ENCODE data around the gene PDPK1.
"Not testable (repeated sequence)": the region's sequence is repeated elsewhere in the genome, so short reads cannot be mapped to it uniquely, and the experiment has no call there.

PDPK1 gene

DNA sequence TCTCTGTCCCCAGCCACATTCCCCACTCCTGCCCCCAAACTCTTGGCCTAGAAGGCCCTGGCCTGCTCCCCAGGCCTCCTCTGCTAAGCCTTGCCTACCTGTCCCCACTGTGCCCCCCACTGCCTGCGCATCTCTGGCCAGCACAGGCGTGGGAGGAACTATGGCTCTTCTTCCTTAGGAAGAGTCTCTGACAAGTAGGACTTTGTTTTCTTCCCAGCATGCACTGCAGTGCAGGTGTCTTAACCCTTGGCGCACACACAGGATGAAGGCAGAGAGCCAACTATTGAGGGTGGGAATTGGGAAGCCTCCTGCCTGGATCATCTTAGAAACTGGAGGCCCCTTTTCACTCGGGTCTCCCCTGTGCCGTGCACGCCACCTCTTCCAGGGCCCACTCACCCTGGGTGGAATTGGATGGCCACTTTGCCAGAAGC lies 14.0 kb upstream of the PDPK1 start:
- DNase-seq (ENCODE audit: low read depth) = no peak

DNA sequence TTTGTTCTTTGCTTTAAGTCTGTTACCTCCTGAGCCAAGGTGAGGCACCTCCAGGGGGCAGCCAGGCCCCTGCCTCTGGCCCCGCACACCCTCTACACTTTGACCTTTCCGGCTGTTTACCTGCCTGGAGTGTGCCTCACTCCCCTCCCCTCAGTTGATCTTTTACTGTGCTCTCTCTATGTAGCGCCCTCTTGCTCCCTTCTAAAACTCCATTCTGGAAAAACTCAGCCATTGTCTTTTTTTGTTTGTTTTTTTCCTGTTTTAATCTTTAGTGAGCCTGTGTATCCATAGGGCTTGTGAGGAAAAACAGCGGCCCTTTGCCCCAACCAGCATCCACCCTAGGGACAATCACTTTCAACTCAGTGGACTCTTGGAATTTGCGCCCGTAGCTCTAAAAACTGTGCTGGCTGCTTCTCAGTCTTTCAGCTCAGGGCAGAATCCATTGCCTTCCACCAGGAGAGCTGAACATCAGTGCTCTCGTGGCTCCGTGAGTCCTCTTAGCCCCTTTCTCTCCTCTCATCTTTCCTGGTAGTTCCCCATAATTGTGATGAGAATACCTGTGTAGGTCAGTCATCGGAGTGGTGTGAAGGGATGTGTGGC lies 13.4 kb upstream of the PDPK1 start:
- DNase-seq (ENCODE audit: low read depth) = no peak

DNA sequence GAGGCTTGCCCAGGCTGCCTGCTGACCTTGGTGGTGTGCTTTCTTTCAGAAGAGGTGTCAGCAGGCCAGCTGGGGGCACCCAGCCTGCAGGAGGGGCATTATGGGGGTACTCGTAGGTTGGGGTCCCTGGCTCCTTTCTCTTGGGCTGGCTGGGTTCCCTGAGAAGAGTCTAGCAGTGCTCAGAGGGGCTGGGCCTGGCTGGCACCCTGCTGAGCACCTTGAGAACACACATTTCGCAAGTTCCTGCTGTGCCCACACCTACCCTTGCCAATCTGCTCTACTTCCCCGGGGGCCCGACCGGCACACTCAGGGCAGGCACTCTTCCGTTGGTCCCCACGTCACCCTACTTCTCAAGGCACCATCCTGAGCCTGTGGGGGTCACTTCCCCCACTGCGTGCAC lies 11.7 kb upstream of the PDPK1 start:
- DNase-seq (ENCODE audit: low read depth) = no peak

DNA sequence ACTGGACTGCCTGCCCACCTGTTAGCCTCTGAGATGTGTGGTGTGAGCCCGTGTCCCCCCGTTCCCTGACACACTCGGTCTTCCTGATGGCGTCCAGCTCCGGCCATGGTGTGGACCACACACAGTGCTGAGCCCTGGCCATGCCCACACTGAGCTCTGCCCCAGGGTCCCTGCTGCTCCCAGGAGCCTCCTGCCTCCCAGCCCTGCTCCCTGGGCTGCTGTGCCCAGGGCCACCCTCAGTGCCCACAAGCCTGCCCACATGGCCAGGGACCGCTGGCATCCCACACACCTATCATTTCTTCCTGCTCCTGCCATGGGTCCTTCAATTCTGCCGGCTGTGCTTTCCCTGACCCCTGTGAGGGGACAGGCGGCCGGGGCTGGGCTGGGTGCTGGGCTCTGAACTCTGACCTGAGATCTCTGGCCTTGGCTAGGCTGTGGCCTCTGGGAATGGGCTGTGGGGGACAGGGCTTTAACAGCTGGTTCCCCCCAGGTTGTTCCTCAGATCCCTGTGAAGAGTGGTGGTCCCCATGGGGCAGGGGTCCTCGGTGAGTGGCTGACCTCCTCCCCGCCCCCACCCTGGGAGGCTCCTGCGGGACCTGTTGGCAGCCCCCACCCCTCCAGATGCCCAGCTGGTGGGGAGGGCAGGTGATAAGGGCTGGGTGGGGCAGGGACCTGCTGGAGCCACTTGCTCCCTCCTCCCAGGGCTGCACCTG lies 10.6 kb upstream of the PDPK1 start:
- no peak for DNase-seq (ENCODE audit: low read depth)

DNA sequence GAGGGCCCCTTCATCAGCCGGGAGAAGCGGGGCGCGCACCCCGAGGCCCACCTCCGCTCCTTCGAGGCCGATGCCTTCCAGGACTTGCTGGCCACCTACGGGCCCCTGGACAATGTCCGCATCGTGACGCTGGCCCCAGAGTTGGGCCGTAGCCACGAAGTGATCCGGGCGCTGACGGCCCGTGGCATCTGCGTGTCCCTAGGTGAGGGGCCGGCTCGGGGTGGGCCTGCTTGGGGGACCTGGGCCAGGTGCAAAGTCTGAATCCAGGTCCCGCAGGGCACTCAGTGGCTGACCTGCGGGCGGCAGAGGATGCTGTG lies 10.1 kb upstream of the PDPK1 start:
- DNase-seq (ENCODE audit: low read depth) = no peak

DNA sequence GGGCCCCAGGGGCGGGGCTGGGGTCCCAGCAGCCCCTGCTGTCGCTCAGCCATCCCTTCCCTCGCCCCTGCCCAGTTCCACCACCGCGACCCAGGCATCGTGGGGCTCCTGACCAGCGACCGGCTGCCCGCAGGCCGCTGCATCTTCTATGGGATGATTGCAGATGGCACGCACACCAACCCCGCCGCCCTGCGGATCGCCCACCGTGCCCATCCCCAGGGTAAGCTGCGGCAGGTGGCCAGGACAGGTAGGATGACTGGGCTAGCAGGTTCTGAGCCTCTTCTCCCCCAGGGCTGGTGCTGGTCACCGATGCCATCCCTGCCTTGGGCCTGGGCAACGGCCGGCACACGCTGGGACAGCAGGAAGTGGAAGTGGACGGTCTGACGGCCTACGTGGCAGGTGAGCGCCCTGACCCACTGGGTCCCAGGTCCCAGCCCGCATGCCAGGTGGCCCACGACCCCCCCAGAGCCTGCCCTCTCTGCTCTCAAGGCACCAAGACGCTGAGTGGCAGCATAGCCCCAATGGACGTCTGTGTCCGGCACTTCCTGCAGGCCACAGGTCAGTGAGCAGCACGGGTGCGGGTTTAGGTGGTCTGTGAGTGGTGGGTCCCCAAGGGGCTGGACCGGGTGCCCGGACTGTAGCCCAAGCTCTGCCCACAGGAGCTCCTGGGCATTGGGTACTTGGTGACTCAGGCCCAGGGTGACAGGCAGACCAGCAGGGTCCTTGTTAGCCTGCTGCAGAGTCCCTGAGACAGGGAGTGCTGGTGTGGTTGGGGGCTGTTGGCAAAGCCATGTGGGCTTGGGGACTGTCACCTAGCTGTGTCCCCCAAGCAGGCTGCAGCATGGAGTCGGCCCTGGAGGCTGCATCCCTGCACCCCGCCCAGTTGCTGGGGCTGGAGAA lies 9.4 kb upstream of the PDPK1 start:
- no peak for DNase-seq (ENCODE audit: low read depth)

DNA sequence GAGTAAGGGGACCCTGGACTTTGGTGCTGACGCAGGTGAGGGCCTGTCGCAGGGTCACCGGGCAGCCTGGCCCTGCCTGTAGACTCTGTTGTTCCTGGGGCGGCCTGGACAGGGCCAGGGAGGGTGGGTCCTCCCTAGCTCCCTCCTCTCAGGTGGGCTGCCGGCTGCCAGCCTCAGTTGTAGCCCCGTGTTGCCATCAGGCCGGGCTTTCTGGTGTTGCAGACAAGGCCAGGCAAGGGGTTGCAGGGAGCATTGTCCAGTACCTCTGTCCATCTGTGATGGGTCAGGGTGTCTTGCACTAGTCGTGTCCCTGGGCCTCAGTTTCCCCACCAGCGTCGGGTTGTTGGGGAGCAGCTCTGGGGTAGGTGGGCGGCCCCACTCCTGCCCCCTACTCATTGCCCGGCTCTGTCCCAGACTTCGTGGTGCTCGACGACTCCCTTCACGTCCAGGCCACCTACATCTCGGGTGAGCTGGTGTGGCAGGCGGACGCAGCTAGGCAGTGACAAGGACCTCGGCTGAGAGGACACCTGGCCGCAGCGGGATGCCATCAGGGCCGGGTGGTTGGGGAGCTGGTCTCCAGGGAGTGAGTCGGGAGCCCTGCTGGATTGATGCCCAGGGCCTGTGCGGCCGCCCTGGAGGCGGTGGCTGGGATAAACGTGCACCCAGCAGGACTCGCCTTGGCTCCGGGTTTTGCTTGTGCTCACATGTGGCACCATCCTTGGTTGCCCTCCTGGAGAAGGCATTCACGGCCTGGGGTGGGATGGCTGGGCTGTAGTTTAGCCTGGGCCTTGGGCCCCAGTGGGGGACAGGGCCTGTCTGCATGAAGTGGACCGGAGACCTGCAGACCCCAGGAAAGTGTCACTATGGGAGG lies 8.5 kb upstream of the PDPK1 start:
- no peak for DNase-seq (ENCODE audit: low read depth)

DNA sequence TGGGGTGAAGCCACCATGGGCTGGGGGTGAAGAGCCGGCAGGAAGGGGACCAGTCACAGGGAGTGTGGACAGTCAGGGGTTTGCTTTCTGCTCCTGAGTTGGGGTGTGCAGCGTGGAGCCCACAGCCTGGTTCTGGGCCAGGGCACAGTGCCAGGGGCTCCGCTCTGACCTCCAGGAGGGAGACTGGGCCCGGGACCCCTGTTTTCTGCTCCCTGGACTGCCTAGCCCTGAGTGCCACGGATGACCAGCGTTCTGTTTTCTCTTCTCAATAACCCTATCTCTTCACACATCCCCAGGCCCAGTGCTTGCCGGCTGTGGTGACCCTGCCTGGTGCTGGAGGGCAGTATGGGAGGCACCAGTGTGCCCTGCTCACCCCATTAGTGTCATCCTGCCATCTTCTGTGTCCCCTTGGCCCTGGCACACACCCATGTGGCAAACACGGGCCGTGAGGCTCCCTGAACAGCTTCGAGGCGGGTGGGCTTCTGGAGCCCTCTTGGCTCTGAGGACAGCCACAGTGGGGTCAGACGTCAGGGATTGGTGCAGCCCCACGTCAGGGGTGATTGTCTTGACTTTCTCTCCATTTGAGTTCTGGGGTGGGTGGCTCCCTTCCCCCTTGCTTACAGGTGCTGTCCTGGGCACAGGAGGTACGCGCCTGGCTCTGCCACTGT lies 7.7 kb upstream of the PDPK1 start:
- no peak for DNase-seq (ENCODE audit: low read depth)

DNA sequence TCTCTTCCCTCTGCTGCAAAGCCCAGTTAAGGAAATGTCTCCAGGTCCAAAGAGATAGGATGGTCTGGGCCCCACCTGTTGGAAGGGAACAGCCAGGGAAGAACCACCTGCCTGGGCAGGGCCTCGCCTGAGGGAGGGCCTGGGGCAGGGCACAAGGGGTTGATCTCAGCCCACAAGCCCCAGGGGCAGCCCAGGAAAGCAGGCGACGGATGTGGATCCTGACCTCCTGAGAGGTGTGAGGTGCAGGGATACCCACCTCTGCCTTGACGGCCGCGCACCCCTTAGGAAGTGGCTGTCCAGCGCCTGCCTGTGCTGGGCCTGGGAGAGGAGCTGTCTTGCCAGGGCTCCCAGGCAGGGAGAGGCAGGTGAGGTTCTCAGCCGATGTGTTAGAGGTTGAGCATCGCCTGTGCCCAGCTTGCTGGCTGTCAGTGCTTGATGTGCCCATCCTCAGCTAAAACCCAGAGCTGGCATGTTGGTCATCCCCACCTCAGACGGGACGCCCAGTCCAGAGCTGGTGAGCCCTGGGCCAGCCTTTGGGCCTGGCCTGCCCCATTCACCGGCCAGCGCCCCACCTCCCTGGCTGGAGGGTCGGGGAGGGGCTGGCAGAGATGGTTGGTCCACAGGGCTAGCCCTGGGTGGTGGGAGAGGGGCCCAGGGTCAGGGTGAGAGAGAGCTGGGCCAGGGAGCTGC lies 7.0 kb upstream of the PDPK1 start:
- DNase-seq (ENCODE audit: low read depth) = no peak

DNA sequence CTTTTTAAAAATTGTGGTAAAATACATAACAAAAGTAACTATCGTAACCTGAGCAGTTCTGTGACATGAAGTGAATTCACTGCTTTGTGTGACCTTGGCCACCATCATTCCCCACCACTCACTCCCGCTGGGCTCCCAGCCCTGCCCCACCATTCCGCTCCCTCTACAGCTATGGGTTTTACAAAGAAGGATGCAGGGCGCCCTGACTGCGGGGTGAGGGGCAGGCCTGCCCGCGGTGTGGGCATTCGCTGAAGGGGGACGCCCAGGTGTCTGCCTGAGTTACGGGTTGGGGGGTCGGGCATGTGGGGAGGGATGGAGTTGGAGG lies 6.5 kb upstream of the PDPK1 start, which contains the start of gene CEMP1:
Gene CEMP1, minus strand, starts transcription at position 38 of the 325 bp plus-strand sequence. CDS start 335 bp downstream, outside the sequence.
- DNase-seq (ENCODE audit: low read depth) = no peak

DNA sequence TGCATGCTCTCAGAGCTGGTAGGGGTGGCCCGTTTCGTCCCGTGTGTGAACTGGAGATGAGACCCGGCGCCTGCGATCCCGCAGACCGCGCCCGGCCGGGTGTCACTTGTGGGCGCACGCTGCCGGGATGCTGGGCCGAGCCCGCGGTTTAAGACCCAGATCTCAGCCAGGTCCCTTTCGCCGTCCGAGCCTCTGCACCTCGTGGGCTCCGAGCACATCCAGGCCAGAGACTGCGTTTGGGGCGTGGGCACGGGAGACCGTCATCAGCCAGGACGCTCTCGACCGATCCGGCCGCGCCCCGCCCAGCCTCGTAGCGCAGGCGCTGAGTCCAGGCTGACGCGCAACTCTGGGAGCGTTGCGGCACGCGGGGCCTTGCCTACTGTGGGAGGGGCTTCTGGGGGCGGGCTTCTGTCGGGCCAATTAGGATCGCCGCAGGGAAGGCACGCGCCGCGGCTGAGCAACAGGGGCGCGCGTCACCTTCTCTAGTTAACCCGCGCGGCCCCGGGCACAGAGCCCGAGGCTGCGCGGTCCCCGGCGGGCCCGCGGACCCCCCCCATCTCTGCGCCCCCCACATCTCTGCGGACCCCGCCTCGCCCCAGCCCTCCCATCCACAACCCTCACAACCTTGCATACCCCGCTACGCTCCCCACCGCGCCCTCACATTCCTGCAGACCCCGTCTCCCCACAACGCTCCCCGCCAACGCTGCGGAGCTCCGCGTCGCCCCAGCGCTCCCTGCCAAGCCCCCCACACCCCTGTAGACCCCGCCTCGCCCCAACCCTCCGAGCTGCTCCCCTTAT lies 5.9 kb upstream of the PDPK1 start:
- DNase-seq (ENCODE audit: low read depth) = peak; percentile 96

DNA sequence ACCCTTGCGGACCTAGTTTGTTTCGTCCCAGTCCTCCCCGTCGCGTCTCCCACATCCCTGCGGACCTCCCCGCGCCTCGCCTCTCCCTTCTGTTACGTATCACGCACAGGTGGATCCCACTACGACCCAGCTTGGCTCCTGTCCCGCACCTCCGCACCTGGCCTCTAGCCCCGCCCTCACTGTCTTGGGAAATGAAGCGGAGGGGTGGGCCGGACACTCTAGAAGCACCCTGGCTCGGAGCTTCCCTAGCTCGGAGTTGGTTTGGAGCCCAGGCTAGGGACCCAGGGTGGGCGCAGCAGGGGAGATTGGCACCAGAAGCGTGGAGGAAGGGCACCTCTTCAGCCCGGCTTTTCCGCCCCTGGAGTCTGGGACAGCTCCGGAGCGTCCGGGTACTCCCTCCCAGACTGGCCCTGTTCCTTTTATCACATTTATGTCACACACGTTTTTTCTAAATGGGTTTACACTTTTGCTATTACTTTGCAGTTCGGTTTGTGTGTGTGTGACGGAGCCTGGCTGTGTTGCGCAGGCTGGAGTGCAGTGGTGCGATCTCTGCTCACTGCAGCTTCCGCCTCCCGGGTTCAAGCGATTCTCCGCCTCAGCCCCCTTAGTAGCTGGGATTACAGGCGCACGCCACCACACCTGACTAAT lies 5.2 kb upstream of the PDPK1 start:
- DNase-seq (ENCODE audit: low read depth) = no peak

DNA sequence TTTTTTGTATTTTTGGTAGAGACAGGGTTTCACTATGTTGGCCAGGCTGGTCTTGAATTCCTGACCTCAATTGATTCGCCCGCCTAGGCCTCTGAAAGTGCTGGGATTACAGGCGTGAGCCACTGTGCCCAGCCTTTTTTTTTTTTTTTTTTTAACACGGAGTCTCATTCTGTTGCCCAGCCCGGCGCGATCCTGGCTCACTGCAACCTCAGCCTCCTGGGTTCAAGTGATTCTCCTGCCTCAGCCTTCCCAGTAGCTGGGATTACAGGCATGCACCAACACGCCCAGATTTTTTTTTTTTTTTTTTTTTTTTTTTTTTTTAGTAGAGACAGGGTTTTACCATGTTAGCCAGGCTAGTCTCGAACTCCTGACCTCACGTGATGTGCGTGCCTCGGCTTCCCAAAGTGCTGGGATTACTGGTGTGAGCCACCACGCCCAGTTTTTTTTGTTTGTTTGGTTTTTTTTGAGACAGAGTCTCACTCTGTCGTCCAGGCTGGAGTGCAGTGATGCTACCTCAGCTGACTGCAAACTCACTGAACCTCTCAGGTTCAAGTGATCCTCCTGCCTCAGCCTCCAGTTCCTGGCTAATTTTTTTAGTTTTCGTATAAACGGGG lies 4.6 kb upstream of the PDPK1 start:
- DNase-seq (ENCODE audit: low read depth) = not testable (repeated sequence)

DNA sequence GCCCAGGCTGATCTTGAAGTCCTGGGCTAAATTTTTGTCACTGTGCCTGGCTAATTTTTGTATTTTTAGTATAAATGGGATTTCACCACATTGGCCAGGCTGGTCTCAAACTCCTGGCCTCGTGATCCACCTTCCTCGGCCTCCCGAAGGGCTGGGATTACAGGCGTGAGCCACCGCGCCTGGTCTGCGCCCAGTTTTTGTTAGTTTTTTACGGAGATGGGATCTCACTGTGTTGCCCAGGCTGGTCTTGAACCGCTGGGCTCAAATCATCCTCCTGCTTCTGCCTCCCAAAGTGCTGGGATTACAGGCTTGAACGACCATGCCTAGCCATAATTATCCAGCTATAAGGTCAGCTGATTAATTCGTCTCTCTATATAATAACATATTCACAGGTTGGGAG lies 3.9 kb upstream of the PDPK1 start:
- no peak for DNase-seq (ENCODE audit: low read depth)

DNA sequence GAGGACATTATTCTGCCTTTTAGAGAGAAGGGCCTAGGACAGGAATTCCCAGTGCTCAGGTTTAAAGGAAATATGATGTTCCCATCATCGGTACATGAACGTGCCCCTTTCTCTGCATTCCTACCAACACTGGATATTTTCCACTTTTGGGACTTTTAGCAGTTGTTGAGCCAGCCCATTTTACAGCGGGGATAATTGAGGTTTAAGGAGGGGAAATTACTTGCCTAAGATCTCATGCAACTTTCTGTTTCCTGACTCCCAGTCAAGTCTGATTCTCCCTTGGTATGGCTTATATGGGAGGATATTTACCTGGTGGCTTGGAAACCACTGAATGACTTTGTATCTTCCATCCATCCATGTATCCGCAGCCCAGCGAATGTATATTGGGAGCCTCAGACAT lies 3.5 kb upstream of the PDPK1 start:
- not testable (repeated sequence) for DNase-seq (ENCODE audit: low read depth)

DNA sequence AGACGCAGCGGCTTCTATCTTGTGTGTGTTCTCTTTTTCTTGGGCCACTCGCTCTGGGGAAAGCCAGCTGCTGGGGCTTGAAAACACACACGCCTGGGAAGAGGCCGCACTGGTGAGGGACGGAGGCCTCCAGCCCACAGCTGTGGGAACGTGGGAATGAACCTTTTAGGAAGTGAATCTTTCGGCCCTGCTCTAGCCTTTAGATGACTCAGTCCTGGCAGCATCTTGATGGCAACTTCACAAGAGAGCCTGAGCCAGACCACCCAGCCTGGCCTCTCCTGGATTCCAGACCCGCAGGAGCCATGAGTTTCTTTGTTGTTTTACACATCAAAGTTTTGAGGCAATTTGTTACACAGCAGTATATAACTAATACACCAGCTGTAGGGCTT lies 2.2 kb upstream of the PDPK1 start:
- DNase-seq (ENCODE audit: low read depth) = peak; percentile 64

DNA sequence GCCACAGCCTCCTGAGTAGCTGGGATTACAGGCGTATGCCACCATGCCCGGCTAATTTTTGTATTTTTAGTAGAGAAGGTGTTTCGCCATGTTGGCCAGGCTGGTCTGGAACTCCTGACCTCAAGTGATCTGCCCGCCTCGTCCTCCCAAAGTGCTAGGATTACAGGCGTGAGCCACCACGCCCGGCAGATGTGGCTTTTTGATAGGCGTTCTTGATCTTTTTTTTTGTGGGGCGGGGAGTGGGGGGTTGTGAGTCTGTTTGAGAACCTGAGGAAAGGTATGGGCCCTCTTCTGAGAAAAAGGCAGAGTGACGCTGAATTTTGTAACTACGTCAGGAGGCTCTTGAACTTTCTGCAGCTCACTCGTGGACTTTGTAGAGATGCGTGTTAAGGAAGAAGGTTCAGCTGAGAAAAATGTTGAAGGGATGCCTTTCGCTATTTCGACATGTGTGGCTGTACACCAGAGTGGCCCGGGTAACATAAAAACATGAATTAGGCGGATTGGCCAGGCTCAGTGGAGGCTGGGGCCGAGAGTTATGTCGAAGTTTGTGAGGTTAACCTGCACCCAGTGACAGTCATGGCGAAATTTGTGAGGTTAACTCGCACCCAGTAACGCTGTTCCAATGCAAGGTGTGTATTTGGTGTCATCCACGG lies 1.5 kb downstream of the PDPK1 start:
- DNase-seq (ENCODE audit: low read depth) = not testable (repeated sequence)

DNA sequence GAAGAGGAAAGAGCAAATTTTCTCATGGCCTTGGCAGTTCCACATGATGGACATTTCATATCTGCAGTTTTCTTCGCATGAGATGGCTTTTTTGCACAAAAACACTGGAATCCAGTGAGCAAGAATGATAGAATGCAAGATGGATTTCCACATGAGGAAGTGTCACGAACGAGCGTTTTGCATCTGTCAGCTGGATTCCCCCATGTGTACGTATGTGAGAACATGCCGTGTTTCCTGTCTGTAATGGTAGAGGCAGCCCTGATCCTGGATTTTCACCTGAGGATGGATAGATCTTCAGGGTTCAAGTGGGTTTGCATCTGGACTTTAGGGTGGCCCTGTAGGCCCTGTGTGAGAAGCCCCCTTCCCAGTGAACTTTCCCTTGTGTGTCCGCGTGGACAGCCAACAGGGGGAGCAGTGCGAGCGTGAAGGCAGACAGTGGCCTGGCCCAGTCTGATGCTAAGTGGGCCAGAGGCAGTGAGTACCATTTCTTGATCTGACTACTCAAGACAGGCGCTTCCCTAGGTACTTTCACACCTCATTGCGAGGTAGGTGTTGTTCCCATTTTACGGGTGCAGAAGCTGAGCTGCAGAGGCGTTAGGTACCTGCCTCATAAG lies 2.1 kb downstream of the PDPK1 start:
- not testable (repeated sequence) for DNase-seq (ENCODE audit: low read depth)

Measured in stromal cell of bone marrow (primary cell).